ENCODE data around the gene FOXN3.
A peak's percentile ranks its signal among the peaks of the same experiment; 100 is the strongest.

Gene FOXN3

GRCh38 chr14:89330236-89331002 lies 86.6 kb downstream of the FOXN3 start:
- no peak for DNase-seq

GRCh38 chr14:89327771-89328212 lies 89.2 kb downstream of the FOXN3 start:
- DNase-seq = no peak

- DNase-seq = no peak
Observed at GRCh38 chr14:89325959-89326358, 91.1 kb downstream of the FOXN3 start.

GRCh38 chr14:89325299-89325883 lies 91.6 kb downstream of the FOXN3 start:
- no peak for DNase-seq

GRCh38 chr14:89324501-89325298 lies 92.3 kb downstream of the FOXN3 start:
- no peak for DNase-seq

- no peak for DNase-seq
Observed at GRCh38 chr14:89320381-89321000, 96.5 kb downstream of the FOXN3 start.

- DNase-seq = no peak
Observed at GRCh38 chr14:89319687-89320086, 97.3 kb downstream of the FOXN3 start.

GRCh38 chr14:89317051-89317691 lies 99.9 kb downstream of the FOXN3 start:
- DNase-seq = no peak

- DNase-seq = no peak
Observed at GRCh38 chr14:89315493-89316470, 101.3 kb downstream of the FOXN3 start.

GRCh38 chr14:89314274-89314673 lies 102.8 kb downstream of the FOXN3 start:
- DNase-seq = no peak

GRCh38 chr14:89312932-89313331 lies 104.1 kb downstream of the FOXN3 start:
- no peak for DNase-seq

GRCh38 chr14:89310211-89310610 lies 106.8 kb downstream of the FOXN3 start:
- no peak for DNase-seq

- no peak for DNase-seq
Observed at GRCh38 chr14:89309670-89310177, 107.3 kb downstream of the FOXN3 start.

GRCh38 chr14:89308232-89308959 lies 108.6 kb downstream of the FOXN3 start:
- DNase-seq = no peak

GRCh38 chr14:89307409-89307808 lies 109.6 kb downstream of the FOXN3 start:
- no peak for DNase-seq

GRCh38 chr14:89304972-89305703 lies 111.9 kb downstream of the FOXN3 start:
- no peak for DNase-seq

GRCh38 chr14:89304561-89304960 lies 112.5 kb downstream of the FOXN3 start:
- no peak for DNase-seq

- DNase-seq = peak; percentile 66
Observed at GRCh38 chr14:89303456-89304435, 113.3 kb downstream of the FOXN3 start.

All from RPMI8226 (cell line).